ENCODE data around the gene NQO1.

Gene NQO1

GRCh38 chr16:69662901-69663300 lies 63.5 kb downstream of the NQO1 start:
- Histone ChIP-seq H3K27me3 (ENCODE audit: control insufficient read depth, insufficient read depth, low read length) (no peaks in the 10 kb centered on the region), H3K9ac (no peak overlapping the region), H3K4me1 (no peaks in the 10 kb centered on the region), H2AFZ (no peak overlapping the region), H3K4me3 (ENCODE audit: low read depth, low read length) (no peak overlapping the region), H3K27ac (no peak overlapping the region), H3K4me2 (ENCODE audit: low read length) (no peak overlapping the region), H3K36me3 (ENCODE audit: control insufficient read depth, insufficient read depth, low read length) (no peaks in the 10 kb centered on the region), H3K79me2 (no peaks in the 10 kb centered on the region), H3K9me3 (ENCODE audit: control insufficient read depth, low read length) (no peaks in the 10 kb centered on the region)
- TF ChIP-seq CTCF (IDR thresholded peaks at IDR 0.05), result no peak

- H3K9me3 ChIP-seq (ENCODE audit: control insufficient read depth, low read length), result no peaks in the 10 kb centered on the region
- no peak overlapping the region for H3K9ac ChIP-seq
- no peak overlapping the region for H2AFZ ChIP-seq
- H3K79me2 ChIP-seq, result no peaks in the 10 kb centered on the region
- no peaks in the 10 kb centered on the region for H3K4me1 ChIP-seq
- no peaks in the 10 kb centered on the region for H3K27me3 ChIP-seq (ENCODE audit: control insufficient read depth, insufficient read depth, low read length)
- no peak overlapping the region for H3K27ac ChIP-seq
- no peak overlapping the region for H3K4me3 ChIP-seq (ENCODE audit: low read depth, low read length)
- no peak for TF ChIP-seq CTCF (IDR thresholded peaks at IDR 0.05)
- no peak overlapping the region for H3K4me2 ChIP-seq (ENCODE audit: low read length)
- no peaks in the 10 kb centered on the region for H3K36me3 ChIP-seq (ENCODE audit: control insufficient read depth, insufficient read depth, low read length)
These were observed 66.2 kb downstream of the NQO1 start for GRCh38 chr16:69660166-69660565.

Data from parathyroid adenoma (tissue), 2 donors.